ENCODE data around the gene PTPRE.

The PTPRE gene

DNA sequence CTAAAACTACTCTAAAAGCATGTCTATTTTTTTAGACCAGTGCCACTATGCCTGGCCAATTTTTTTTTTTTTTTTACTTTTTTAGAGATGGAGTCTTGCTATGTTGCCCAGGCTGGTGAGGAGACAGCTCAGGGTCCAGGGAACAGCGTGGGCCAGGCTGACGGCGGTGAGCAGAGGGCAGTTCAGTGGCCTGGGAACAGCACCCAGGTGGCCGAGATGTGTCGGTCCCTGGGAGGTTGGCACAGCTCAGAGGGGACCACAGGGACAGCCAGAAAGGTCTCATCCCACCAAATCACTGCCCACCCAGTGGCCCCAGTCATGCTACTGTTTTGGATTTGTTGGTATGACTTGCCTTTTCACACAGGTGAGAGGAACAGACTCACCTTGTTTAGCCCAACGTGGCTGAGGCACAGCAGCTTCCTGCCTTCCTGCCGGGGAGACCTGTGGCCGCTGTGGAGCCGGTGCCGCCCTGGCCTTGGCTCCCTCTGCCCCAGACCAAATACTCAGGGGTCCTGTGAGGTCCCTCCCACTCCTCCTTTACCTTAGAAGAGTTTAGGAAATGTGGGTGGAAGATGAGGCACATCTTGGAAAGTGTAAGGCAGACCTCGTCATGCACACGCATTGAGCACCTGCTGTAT is 109.6 kb downstream of the PTPRE start:
- no peak for TF ChIP-seq POLR2A (IDR thresholded peaks at IDR 0.05; ENCODE audit: low read depth, low read length)
- TF ChIP-seq TAF1 (IDR thresholded peaks at IDR 0.05; ENCODE audit: borderline replicate concordance, low read depth, low read length), result no peak
- no peak for TF ChIP-seq POLR2AphosphoS5 (IDR thresholded peaks at IDR 0.05; ENCODE audit: low read depth, low read length)
- DNase-seq (ENCODE audit: insufficient read length) (no peak), FAIRE-seq (no peak)

DNA sequence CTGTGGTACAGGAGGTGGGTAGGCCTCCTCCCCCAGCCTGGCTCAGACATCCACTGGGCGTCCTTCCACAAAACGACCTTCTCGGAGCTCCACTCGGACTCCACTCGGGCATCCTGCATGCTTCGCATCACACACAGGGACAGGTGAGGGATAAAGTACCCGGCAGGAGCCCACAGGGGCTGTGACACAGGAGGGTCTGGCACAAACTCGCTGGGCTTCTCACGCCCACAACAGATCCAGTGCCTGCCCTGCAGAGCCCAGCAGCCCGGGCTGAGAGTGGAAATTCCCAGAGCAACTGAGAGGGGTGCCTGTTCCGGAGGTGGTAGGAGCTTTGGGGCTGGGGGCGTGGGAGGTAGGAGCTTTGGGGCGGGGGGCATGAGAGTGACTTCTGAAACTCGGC is 110.9 kb downstream of the PTPRE start:
- FAIRE-seq (no peak), DNase-seq (ENCODE audit: insufficient read length) (no peak)
- no peak for TF ChIP-seq POLR2A (IDR thresholded peaks at IDR 0.05; ENCODE audit: low read depth, low read length)
- no peak for TF ChIP-seq POLR2AphosphoS5 (IDR thresholded peaks at IDR 0.05; ENCODE audit: low read depth, low read length)
- no peak for TF ChIP-seq TAF1 (IDR thresholded peaks at IDR 0.05; ENCODE audit: borderline replicate concordance, low read depth, low read length)

DNA sequence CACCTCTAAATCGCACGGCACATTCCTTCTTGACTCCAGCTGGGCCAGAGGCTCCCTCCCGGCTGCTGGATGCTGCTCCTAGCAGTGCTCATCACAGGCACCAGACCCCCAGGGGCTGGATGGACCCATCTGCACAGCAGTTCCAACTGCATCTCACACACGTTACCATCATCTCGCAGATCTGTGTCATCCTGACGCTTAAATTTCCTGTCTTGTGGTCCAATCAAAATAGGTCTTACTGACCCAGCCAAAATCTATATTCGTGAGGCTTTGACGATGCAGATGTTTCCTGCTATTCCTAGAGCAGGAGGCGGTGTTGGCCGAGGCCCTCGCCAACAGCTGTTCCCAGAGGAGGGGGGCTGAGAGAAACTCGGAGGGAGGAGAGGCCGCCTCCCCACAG is 111.3 kb downstream of the PTPRE start:
- FAIRE-seq (no peak), DNase-seq (ENCODE audit: insufficient read length) (no peak)
- TF ChIP-seq POLR2AphosphoS5 (IDR thresholded peaks at IDR 0.05; ENCODE audit: low read depth, low read length) (no peak), POLR2A (IDR thresholded peaks at IDR 0.05; ENCODE audit: low read depth, low read length) (no peak), TAF1 (IDR thresholded peaks at IDR 0.05; ENCODE audit: borderline replicate concordance, low read depth, low read length) (no peak)

DNA sequence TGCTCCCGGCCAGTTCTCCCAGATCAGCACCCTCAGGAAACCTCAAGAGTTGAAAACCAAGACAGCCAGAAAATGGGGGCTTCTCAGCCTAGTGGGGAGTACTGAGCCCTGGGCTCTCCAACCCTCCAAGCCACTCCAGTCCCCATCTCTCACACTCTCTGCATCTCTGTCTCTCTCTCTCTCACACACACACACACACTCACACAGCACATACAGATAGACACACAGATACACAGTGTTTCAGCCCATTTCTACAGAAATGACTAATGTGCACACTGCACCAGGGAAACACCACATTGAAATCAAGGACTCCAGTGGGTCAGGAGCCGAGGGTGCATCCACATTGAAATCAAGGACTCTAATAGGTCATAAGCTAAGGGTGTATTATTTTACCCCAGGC is 111.8 kb downstream of the PTPRE start:
- no peak for DNase-seq (ENCODE audit: insufficient read length)
- no peak for FAIRE-seq
- TF ChIP-seq TAF1 (IDR thresholded peaks at IDR 0.05; ENCODE audit: borderline replicate concordance, low read depth, low read length) (no peak), POLR2AphosphoS5 (IDR thresholded peaks at IDR 0.05; ENCODE audit: low read depth, low read length) (no peak), POLR2A (IDR thresholded peaks at IDR 0.05; ENCODE audit: low read depth, low read length) (no peak)

DNA sequence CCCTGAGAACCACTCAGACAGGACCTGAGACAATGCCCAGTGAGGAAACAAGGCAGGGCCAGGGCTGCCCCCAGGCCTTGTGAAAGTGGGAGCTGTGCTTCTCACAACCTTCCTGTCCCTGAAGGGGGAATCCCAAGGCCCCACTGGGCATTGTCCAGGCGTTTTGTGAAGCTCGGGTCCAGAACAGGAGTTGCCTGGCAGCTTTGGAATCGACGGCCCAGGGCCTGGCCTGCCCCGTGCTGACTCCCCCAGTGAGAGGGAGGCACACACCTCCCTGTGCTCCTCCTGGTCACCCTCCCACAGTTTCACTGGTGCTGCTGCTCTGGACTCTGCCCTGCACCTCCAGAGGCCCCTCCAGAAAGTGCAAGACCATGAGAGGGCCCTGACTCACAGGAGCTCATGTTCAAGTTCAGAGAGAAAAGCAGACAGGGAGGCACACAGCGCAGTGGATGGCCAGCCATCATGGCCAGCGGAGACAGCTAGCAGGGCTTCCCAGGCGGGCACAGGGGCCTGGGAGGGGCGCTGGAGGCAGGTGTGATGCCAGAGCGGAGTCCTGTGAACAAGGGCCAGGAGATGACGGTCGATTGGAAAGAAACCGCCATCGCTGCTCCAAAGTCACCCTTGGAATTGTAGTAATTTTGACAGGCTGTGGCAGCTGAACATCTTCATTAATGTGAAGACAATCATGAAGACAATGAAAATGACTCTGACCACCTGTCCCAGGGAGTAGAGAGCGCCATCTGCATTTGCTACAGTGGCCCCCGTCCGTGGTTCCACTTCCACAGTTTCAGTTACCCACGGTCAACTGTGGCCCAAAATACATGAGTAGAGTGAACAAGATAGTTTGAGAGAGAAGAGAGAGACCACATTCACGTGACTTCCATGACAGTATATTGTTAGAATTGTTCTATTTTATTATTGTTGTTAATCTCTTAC is 115.6 kb downstream of the PTPRE start:
- FAIRE-seq (no peak), DNase-seq (ENCODE audit: insufficient read length) (no peak)
- TF ChIP-seq POLR2A (IDR thresholded peaks at IDR 0.05; ENCODE audit: low read depth, low read length) (no peak), POLR2AphosphoS5 (IDR thresholded peaks at IDR 0.05; ENCODE audit: low read depth, low read length) (no peak), TAF1 (IDR thresholded peaks at IDR 0.05; ENCODE audit: borderline replicate concordance, low read depth, low read length) (no peak)

DNA sequence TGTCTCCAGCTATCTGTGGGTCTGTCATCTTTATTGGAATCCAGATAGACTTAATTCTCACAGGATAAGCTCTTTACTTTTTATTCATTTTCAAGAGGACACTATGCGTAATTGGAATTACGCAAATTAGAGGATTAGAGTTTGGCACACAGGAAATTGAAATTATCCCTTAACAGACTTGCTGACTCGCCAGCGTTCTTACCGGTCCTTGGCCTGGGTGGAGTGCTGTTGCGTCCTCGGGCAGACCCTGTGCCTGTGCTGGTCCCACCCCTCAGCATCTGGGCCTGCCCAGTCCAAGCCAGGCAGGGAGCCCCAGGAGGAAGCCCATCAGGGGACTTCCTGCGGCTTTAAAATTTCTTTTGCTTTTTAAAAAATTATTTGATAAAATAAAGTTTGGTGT is 117.5 kb downstream of the PTPRE start:
- no peak for FAIRE-seq
- no peak for TF ChIP-seq TAF1 (IDR thresholded peaks at IDR 0.05; ENCODE audit: borderline replicate concordance, low read depth, low read length)
- TF ChIP-seq POLR2AphosphoS5 (IDR thresholded peaks at IDR 0.05; ENCODE audit: low read depth, low read length), result no peak
- TF ChIP-seq POLR2A (IDR thresholded peaks at IDR 0.05; ENCODE audit: low read depth, low read length), result no peak
- DNase-seq (ENCODE audit: insufficient read length), result no peak

DNA sequence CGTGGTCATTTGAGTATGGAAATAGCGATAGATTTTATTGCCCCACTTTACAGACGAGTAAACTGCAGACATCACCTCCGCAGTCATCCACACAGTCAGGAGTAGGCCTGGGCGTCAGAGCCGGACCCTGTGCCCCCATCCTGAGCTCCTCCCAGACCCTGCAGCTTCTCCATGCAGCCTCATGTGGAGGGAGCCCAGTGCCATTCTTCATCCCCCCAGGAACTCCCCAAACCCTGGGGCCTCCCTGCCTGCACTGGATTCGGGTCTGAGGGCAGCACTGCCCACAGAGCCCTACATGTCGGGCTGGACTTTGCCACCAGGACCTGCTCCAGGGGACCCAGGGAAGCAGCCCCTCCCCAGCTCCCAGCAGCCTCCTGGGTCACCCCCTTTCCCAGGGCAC is 118.5 kb downstream of the PTPRE start:
- FAIRE-seq, result no peak
- no peak for DNase-seq (ENCODE audit: insufficient read length)
- TF ChIP-seq TAF1 (IDR thresholded peaks at IDR 0.05; ENCODE audit: borderline replicate concordance, low read depth, low read length), result no peak
- no peak for TF ChIP-seq POLR2A (IDR thresholded peaks at IDR 0.05; ENCODE audit: low read depth, low read length)
- no peak for TF ChIP-seq POLR2AphosphoS5 (IDR thresholded peaks at IDR 0.05; ENCODE audit: low read depth, low read length)

DNA sequence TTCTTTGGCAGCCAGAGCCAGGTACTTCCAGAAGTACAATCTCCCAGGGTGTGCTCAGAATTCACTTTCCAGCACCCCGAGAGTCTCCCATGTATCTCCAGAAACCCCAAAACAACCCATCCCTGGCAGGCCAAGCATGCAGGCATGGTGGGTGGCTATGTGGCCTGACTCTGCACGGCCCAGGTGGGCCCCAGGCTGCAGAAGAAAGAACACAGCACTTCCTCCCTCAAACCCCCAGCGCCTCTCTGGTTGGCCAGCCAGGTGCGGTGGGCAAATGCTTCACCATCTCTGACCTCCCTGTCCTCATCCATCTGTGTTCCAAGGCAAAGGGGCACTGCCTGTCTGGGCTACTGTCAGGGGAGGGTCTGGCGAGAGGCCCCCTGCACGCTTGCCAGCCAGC is 119.0 kb downstream of the PTPRE start:
- FAIRE-seq, result no peak
- TF ChIP-seq TAF1 (IDR thresholded peaks at IDR 0.05; ENCODE audit: borderline replicate concordance, low read depth, low read length), result no peak
- TF ChIP-seq POLR2A (IDR thresholded peaks at IDR 0.05; ENCODE audit: low read depth, low read length), result no peak
- no peak for TF ChIP-seq POLR2AphosphoS5 (IDR thresholded peaks at IDR 0.05; ENCODE audit: low read depth, low read length)
- DNase-seq (ENCODE audit: insufficient read length), result no peak

DNA sequence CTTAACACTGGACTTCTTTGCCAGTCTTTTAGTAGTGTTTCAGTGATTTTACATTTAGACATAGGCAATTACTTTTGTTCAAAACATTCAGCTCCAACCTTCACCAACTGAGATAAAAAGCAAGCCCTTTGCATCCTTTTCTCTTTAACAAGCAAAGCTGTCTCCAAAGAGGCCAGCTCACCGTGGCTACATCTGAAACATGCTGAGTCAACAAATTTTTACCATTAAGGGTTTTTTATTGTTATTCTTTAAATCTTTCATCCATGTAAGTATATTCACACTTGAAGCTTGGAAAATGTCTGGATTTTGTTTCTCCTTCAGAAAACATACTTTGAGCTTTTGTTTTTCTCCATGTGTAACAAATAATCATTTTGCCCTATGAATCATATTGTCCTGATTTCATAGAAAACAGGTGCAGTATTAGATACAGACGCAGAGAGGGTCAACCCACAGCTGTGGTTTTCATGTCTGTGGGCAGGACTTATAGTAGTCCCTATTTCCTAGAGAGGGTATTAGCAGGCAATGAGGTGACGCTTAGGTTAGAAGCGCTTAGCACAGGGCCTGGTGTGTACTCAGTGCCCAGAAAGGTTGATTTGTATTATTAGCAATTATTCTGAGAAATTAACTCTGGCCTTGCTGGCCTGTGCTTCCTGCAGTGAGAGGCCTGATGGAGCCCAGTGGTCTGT is 119.9 kb downstream of the PTPRE start:
- TF ChIP-seq POLR2A (IDR thresholded peaks at IDR 0.05; ENCODE audit: low read depth, low read length) (no peak), TAF1 (IDR thresholded peaks at IDR 0.05; ENCODE audit: borderline replicate concordance, low read depth, low read length) (no peak), POLR2AphosphoS5 (IDR thresholded peaks at IDR 0.05; ENCODE audit: low read depth, low read length) (no peak)
- DNase-seq (ENCODE audit: insufficient read length), result no peak
- no peak for FAIRE-seq

DNA sequence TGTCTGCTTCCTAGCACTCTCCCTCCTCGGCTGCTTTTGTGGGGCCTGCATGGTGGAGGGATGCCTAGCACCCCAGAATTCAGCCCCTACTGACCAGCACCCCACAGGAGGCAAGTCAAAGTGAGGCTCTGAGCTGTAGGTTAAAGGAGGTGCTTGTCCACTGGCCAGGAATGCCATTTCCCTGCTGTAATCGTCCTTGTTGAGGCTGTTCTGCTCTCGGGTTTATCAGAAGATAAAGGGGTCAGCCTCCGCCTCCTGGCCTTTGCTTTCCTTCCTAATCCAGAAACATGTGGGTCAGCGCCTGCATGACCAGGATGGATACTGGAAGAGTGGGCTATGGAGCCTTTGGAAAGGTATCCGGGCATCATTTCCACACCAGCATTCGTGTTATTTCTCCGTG is 120.4 kb downstream of the PTPRE start:
- FAIRE-seq (no peak), DNase-seq (ENCODE audit: insufficient read length) (no peak)
- TF ChIP-seq TAF1 (IDR thresholded peaks at IDR 0.05; ENCODE audit: borderline replicate concordance, low read depth, low read length), result no peak
- TF ChIP-seq POLR2A (IDR thresholded peaks at IDR 0.05; ENCODE audit: low read depth, low read length), result no peak
- no peak for TF ChIP-seq POLR2AphosphoS5 (IDR thresholded peaks at IDR 0.05; ENCODE audit: low read depth, low read length)

DNA sequence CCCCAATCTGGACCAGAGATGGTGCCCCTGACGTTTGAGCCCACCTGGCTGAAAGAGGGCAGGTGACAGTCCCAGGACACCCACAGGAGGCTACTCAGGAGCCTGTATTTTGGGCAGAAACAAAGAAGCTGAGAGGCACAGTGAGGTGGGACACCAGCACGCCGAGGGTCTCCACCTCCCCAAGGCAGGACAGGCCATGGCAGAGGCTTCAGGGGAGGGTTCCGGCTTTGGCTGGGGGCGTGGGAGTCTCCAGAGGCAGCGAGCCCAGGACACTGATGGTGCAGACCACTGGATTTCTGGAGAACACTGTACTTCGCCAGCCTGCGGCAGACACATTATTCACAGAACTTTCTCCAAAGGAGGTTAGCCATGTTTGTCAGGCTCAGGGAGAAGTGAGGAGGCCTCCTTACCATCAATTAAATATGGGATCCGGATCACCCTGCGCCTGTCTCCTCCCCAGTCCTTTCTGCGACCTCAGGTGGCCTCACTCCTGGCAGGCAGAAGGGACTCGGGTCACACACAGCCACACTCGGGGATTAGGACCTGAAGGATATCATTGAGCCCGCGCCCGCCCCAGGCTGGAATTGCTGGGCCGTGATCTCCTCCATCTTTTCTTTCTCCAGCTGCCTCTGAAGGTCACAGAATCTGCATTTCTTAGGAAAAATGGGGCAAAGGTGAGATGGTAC is 121.1 kb downstream of the PTPRE start:
- FAIRE-seq (no peak), DNase-seq (ENCODE audit: insufficient read length) (no peak)
- no peak for TF ChIP-seq POLR2AphosphoS5 (IDR thresholded peaks at IDR 0.05; ENCODE audit: low read depth, low read length)
- TF ChIP-seq POLR2A (IDR thresholded peaks at IDR 0.05; ENCODE audit: low read depth, low read length), result no peak
- TF ChIP-seq TAF1 (IDR thresholded peaks at IDR 0.05; ENCODE audit: borderline replicate concordance, low read depth, low read length), result no peak
